ENCODE measurements around the gene VGLL4. TPM values are rescaled to one million over a fixed set of nuclear protein-coding genes. Genes with fewer than 3 reads are reported as not detected.

The VGLL4 gene
- total RNA-seq, 1 experiment from 2014 or later: 46.3 TPM

- Histone ChIP-seq H3K27me3 (ENCODE audit: low read length) (no peaks in the 10 kb centered on the region), H3K4me3 (ENCODE audit: low read length) (no peak overlapping the region), H3K9me2 (replicated peaks; ENCODE audit: low read length) (no peaks in the 10 kb centered on the region), H3K27ac (ENCODE audit: low read length) (no peak overlapping the region), H3K4me2 (ENCODE audit: low read length) (no peak overlapping the region), H2AFZ (ENCODE audit: low read length) (no peak overlapping the region), H3K79me2 (ENCODE audit: low read length) (no peaks in the 10 kb centered on the region), H3K9me3 (ENCODE audit: low read length) (no peaks in the 10 kb centered on the region), H3K9ac (ENCODE audit: low read length) (no peak overlapping the region), H3F3A (ENCODE audit: low read length, unreplicated experiment) (no peaks in the 10 kb centered on the region), H3K4me1 (ENCODE audit: insufficient read depth, low read length) (peaks cover 12% of the 10 kb centered on the region), H4K20me1 (ENCODE audit: low read length) (no peaks in the 10 kb centered on the region), H3K36me3 (ENCODE audit: low read depth, low read length) (no peaks in the 10 kb centered on the region)
- intact Hi-C loops (cut with micrococcal nuclease): no loop called here
- ChIA-PET POLR2A (ENCODE audit: unreplicated experiment) (interaction anchor here (0.5 kb wide), 1 partner anchor 12 kb away, joined by 5 read pairs; no protein-coding TSS in a partner anchor), CTCF (interaction anchor here (0.6 kb wide), 1 partner anchor 28 kb away, joined by 6 read pairs; no protein-coding TSS in a partner anchor)
- DNase-seq (no peak), ATAC-seq (no peak)
- TF ChIP-seq EZH2 (IDR thresholded peaks at IDR 0.05; ENCODE audit: low read length, unreplicated experiment) (no peak), EZH2phosphoT487 (IDR thresholded peaks at IDR 0.05; ENCODE audit: borderline replicate concordance, low read length) (no peak)
- TF ChIP-seq, protein P1, sequence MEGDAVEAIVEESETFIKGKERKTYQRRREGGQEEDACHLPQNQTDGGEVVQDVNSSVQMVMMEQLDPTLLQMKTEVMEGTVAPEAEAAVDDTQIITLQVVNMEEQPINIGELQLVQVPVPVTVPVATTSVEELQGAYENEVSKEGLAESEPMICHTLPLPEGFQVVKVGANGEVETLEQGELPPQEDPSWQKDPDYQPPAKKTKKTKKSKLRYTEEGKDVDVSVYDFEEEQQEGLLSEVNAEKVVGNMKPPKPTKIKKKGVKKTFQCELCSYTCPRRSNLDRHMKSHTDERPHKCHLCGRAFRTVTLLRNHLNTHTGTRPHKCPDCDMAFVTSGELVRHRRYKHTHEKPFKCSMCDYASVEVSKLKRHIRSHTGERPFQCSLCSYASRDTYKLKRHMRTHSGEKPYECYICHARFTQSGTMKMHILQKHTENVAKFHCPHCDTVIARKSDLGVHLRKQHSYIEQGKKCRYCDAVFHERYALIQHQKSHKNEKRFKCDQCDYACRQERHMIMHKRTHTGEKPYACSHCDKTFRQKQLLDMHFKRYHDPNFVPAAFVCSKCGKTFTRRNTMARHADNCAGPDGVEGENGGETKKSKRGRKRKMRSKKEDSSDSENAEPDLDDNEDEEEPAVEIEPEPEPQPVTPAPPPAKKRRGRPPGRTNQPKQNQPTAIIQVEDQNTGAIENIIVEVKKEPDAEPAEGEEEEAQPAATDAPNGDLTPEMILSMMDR (conservative IDR thresholded peaks at IDR 0.05; ENCODE audit: low read depth, low read length): no peak
- BruUV-seq (replicated peaks): no TSS peak
Observed at GRCh38 chr3:11536936-11537612, 106.6 kb downstream of the VGLL4 start.

- CTCF ChIA-PET: interaction anchor here (0.6 kb wide), 1 partner anchor 27 kb away, joined by 6 read pairs; no protein-coding TSS in a partner anchor
- BruUV-seq (replicated peaks): no TSS peak
- no peak overlapping the region for H3K4me3 ChIP-seq (ENCODE audit: low read length)
- no peaks in the 10 kb centered on the region for H3K27me3 ChIP-seq (ENCODE audit: low read length)
- no peaks in the 10 kb centered on the region for H3K9me2 ChIP-seq (replicated peaks; ENCODE audit: low read length)
- no peaks in the 10 kb centered on the region for H3F3A ChIP-seq (ENCODE audit: low read length, unreplicated experiment)
- H4K20me1 ChIP-seq (ENCODE audit: low read length): no peaks in the 10 kb centered on the region
- H3K27ac ChIP-seq (ENCODE audit: low read length): no peak overlapping the region
- no peaks in the 10 kb centered on the region for H3K36me3 ChIP-seq (ENCODE audit: low read depth, low read length)
- POLR2A ChIA-PET (ENCODE audit: unreplicated experiment): interaction anchor here (0.5 kb wide), 1 partner anchor 12 kb away, joined by 5 read pairs; no protein-coding TSS in a partner anchor
- no peak overlapping the region for H3K9ac ChIP-seq (ENCODE audit: low read length)
- H3K79me2 ChIP-seq (ENCODE audit: low read length): no peaks in the 10 kb centered on the region
- H3K9me3 ChIP-seq (ENCODE audit: low read length): no peaks in the 10 kb centered on the region
- no peak overlapping the region for H3K4me2 ChIP-seq (ENCODE audit: low read length)
- no peak for TF ChIP-seq EZH2 (IDR thresholded peaks at IDR 0.05; ENCODE audit: low read length, unreplicated experiment)
- TF ChIP-seq EZH2phosphoT487 (IDR thresholded peaks at IDR 0.05; ENCODE audit: borderline replicate concordance, low read length): no peak
- TF ChIP-seq, protein P1 (conservative IDR thresholded peaks at IDR 0.05; ENCODE audit: low read depth, low read length): no peak
- peaks cover 12% of the 10 kb centered on the region for H3K4me1 ChIP-seq (ENCODE audit: insufficient read depth, low read length)
- intact Hi-C loops (cut with micrococcal nuclease): no loop called here
- H2AFZ ChIP-seq (ENCODE audit: low read length): no peak overlapping the region
- DNase-seq (no peak), ATAC-seq (no peak)
Observed at GRCh38 chr3:11536132-11536935, 107.4 kb downstream of the VGLL4 start.

Measured in PC-3 (cell line).